ENCODE measurements around the gene DNASE2B.
"Not testable (repeated sequence)": the region's sequence is repeated elsewhere in the genome, so short reads cannot be mapped to it uniquely, and the experiment has no call there.

DNASE2B gene

GRCh38 chr1:84412316-84412942, 14.1 kb downstream of the DNASE2B start:
- no peak for DNase-seq (ENCODE audit: low read depth in 3 of 3)

- no peak for DNase-seq (ENCODE audit: low read depth in 3 of 3)
Observed at GRCh38 chr1:84415396-84415795, 17.1 kb downstream of the DNASE2B start.

GRCh38 chr1:84422909-84423308, 24.6 kb downstream of the DNASE2B start:
- DNase-seq (ENCODE audit: low read depth in 3 of 3) = no peak

- DNase-seq (ENCODE audit: low read depth in 3 of 3) = no peak
Observed at GRCh38 chr1:84424513-84425149, 26.3 kb downstream of the DNASE2B start.

- no peak for DNase-seq (ENCODE audit: low read depth in 3 of 3)
Observed at GRCh38 chr1:84425150-84425896, 27.0 kb downstream of the DNASE2B start.

GRCh38 chr1:84426376-84426775, 28.1 kb downstream of the DNASE2B start:
- DNase-seq (ENCODE audit: low read depth in 3 of 3) = no peak

GRCh38 chr1:84427250-84428188, 29.2 kb downstream of the DNASE2B start:
- DNase-seq (ENCODE audit: low read depth in 3 of 3) = no peak

GRCh38 chr1:84428235-84428634, 30.0 kb downstream of the DNASE2B start:
- no peak for DNase-seq (ENCODE audit: low read depth in 3 of 3)

GRCh38 chr1:84429231-84429630, 30.9 kb downstream of the DNASE2B start:
- no peak for DNase-seq (ENCODE audit: low read depth in 3 of 3)

- DNase-seq (ENCODE audit: low read depth in 3 of 3) = no peak
Observed at GRCh38 chr1:84430546-84430945, 32.3 kb downstream of the DNASE2B start.

- peak in 1 of 3 experiments; percentile 19 for DNase-seq (ENCODE audit: low read depth in 3 of 3)
Observed at GRCh38 chr1:84433258-84434080, 35.2 kb downstream of the DNASE2B start.

- no peak for DNase-seq (ENCODE audit: low read depth in 3 of 3)
Observed at GRCh38 chr1:84434081-84434769, 35.9 kb downstream of the DNASE2B start.

GRCh38 chr1:84434801-84435549, 36.7 kb downstream of the DNASE2B start:
- no peak for DNase-seq (ENCODE audit: low read depth in 3 of 3)

GRCh38 chr1:84436876-84437655, 38.8 kb downstream of the DNASE2B start:
- no peak for DNase-seq (ENCODE audit: low read depth in 3 of 3)

GRCh38 chr1:84442256-84442655, 44.0 kb downstream of the DNASE2B start:
- no peak for DNase-seq (ENCODE audit: low read depth in 3 of 3)

- DNase-seq (ENCODE audit: low read depth in 3 of 3) = not testable (repeated sequence)
Observed at GRCh38 chr1:84442747-84443646, 44.7 kb downstream of the DNASE2B start.

GRCh38 chr1:84448704-84449103, 50.4 kb downstream of the DNASE2B start:
- DNase-seq (ENCODE audit: low read depth in 3 of 3) = not testable (repeated sequence)

- no peak for DNase-seq (ENCODE audit: low read depth in 3 of 3)
Observed at GRCh38 chr1:84450910-84451309, 52.6 kb downstream of the DNASE2B start.
